ENCODE data around the gene RNASE11.
"Not testable (repeated sequence)": the region's sequence is repeated elsewhere in the genome, so short reads cannot be mapped to it uniquely, and the experiment has no call there.

Gene RNASE11

GRCh38 chr14:20578325-20578724, 9.5 kb downstream of the RNASE11 start:
- DNase-seq: no peak

- not testable (repeated sequence) for DNase-seq
Measured at GRCh38 chr14:20572382-20572990, 15.3 kb downstream of the RNASE11 start.

GRCh38 chr14:20570720-20571119, 17.1 kb downstream of the RNASE11 start:
- DNase-seq: not testable (repeated sequence)

GRCh38 chr14:20569865-20570264, 17.9 kb downstream of the RNASE11 start:
- DNase-seq: not testable (repeated sequence)

GRCh38 chr14:20569066-20569465, 18.7 kb downstream of the RNASE11 start:
- no peak for DNase-seq

GRCh38 chr14:20568393-20568792, 19.4 kb downstream of the RNASE11 start:
- DNase-seq: no peak

- DNase-seq: not testable (repeated sequence)
Measured at GRCh38 chr14:20567199-20567598, 20.6 kb downstream of the RNASE11 start.

GRCh38 chr14:20564501-20564997, 23.3 kb downstream of the RNASE11 start:
- no peak for DNase-seq

- DNase-seq: no peak
Measured at GRCh38 chr14:20563971-20564370, 23.8 kb downstream of the RNASE11 start.

GRCh38 chr14:20560961-20561360, 26.8 kb downstream of the RNASE11 start, which contains the start of gene RNASE9:
Gene RNASE9, minus strand, starts transcription at chr14:20561047.
- DNase-seq: no peak

GRCh38 chr14:20559461-20559904, 28.3 kb downstream of the RNASE11 start:
- DNase-seq: no peak

- no peak for DNase-seq
Measured at GRCh38 chr14:20557212-20557542, 30.6 kb downstream of the RNASE11 start.

- no peak for DNase-seq
Measured at GRCh38 chr14:20556500-20557211, 31.1 kb downstream of the RNASE11 start.

GRCh38 chr14:20555845-20556244, 32.0 kb downstream of the RNASE11 start:
- DNase-seq: no peak

GRCh38 chr14:20553024-20553423, 34.8 kb downstream of the RNASE11 start:
- DNase-seq: no peak

GRCh38 chr14:20551606-20552005, 36.2 kb downstream of the RNASE11 start:
- no peak for DNase-seq

- no peak for DNase-seq
Measured at GRCh38 chr14:20550926-20551325, 36.9 kb downstream of the RNASE11 start.

- no peak for DNase-seq
Measured at GRCh38 chr14:20548414-20549158, 39.2 kb downstream of the RNASE11 start.

- no peak for DNase-seq
Measured at GRCh38 chr14:20546877-20547276, 40.9 kb downstream of the RNASE11 start.

- no peak for DNase-seq
Measured at GRCh38 chr14:20539906-20540305, 47.9 kb downstream of the RNASE11 start.

All from amniotic stem cell (primary cell).